ENCODE measurements around the gene FIZ1.

DNA sequence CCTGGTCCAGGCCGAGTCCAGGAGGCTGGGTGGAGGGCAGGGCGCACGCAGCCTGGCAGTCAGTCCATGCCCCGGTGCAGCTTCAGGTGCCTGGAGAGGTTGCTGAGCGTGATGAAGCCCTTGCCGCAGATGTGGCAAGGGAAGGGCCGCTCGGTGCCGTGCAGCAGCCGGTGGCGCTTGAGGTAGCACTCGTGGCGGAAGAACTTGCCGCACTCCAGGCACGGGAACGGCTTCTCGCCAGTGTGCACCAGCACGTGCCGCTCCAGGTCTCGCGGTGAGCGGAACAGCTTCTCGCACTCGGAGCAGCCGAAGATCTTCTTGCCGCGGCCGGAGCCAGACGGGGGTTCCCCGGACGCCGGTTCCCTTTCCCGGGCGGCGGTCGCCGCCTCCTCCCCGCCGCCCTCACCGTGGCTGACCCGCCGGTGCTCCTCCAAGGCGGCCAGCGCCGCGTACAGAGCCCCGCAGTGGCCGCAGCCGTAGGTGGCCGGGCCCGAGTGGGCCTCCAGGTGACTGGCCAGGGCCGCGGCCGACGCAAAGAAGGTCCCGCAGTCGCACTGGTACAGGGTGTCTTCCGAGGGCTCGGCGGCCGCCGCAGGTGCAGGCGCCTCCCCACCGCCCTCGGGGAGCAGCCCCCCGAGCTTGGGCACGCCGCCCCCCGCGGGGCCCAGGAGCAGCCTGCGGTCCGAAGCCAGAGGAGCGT lies 6.8 kb downstream of the FIZ1 start:
- no peak for TF ChIP-seq POLR2A (IDR thresholded peaks at IDR 0.05)
- TF ChIP-seq, protein P1, sequence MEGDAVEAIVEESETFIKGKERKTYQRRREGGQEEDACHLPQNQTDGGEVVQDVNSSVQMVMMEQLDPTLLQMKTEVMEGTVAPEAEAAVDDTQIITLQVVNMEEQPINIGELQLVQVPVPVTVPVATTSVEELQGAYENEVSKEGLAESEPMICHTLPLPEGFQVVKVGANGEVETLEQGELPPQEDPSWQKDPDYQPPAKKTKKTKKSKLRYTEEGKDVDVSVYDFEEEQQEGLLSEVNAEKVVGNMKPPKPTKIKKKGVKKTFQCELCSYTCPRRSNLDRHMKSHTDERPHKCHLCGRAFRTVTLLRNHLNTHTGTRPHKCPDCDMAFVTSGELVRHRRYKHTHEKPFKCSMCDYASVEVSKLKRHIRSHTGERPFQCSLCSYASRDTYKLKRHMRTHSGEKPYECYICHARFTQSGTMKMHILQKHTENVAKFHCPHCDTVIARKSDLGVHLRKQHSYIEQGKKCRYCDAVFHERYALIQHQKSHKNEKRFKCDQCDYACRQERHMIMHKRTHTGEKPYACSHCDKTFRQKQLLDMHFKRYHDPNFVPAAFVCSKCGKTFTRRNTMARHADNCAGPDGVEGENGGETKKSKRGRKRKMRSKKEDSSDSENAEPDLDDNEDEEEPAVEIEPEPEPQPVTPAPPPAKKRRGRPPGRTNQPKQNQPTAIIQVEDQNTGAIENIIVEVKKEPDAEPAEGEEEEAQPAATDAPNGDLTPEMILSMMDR (IDR thresholded peaks at IDR 0.05): no peak

All from heart left ventricle (tissue), 13 donors.